Measurements from ENCODE around the gene RFPL1. TPM values are rescaled to one million over a fixed set of nuclear protein-coding genes. Genes with fewer than 3 reads are reported as not detected.
"Not testable (repeated sequence)": the region's sequence is repeated elsewhere in the genome, so short reads cannot be mapped to it uniquely, and the experiment has no call there.

Gene RFPL1
- total RNA-seq, 2 experiments from 2014 or later, result not detected

GRCh38 chr22:29484642-29485041 lies 46.3 kb downstream of the RFPL1 start:
- H3K27ac Mint-ChIP-seq, result no peak overlapping the region
- ChIA-PET CTCF (interaction anchor here (0.7 kb wide), 1 partner anchor 12 kb away, joined by 3 read pairs; no protein-coding TSS in a partner anchor), POLR2A (no interaction called here)
- peaks cover 14% of the 10 kb centered on the region for H3K27me3 Mint-ChIP-seq
- H3K36me3 Mint-ChIP-seq (ENCODE audit: low read depth), result peaks cover 7% of the 10 kb centered on the region
- no peak for DNase-seq
- H3K4me1 Mint-ChIP-seq, result peaks cover 10% of the 10 kb centered on the region
- no peak overlapping the region for H3K4me3 Mint-ChIP-seq
- peaks cover 4% of the 10 kb centered on the region for H3K9me3 Mint-ChIP-seq

GRCh38 chr22:29485448-29485847 lies 47.1 kb downstream of the RFPL1 start:
- CTCF ChIA-PET, result interaction anchor here (0.7 kb wide), 1 partner anchor 11 kb away, joined by 3 read pairs; no protein-coding TSS in a partner anchor

GRCh38 chr22:29487426-29487986 lies 49.1 kb downstream of the RFPL1 start:
- POLR2A ChIA-PET, result no interaction called here
- Mint-ChIP-seq H3K27me3 (no peaks in the 10 kb centered on the region), H3K4me3 (no peak overlapping the region), H3K36me3 (ENCODE audit: low read depth) (no peaks in the 10 kb centered on the region), H3K27ac (no peak overlapping the region), H3K4me1 (no peaks in the 10 kb centered on the region), H3K9me3 (no peaks in the 10 kb centered on the region)
- CTCF ChIA-PET, result no interaction called here
- DNase-seq, result no peak

More at GRCh38 chr22:29485448-29485847, 47.1 kb downstream of the RFPL1 start:
- H3K4me1 Mint-ChIP-seq, result peaks cover 8% of the 10 kb centered on the region
- POLR2A ChIA-PET, result no interaction called here
- peaks cover 12% of the 10 kb centered on the region for H3K27me3 Mint-ChIP-seq
- H3K36me3 Mint-ChIP-seq (ENCODE audit: low read depth), result peaks cover 6% of the 10 kb centered on the region
- H3K4me3 Mint-ChIP-seq, result no peak overlapping the region
- no peak for DNase-seq
- H3K27ac Mint-ChIP-seq, result no peak overlapping the region
- H3K9me3 Mint-ChIP-seq, result peaks cover 4% of the 10 kb centered on the region

GRCh38 chr22:29489127-29489780 lies 50.9 kb downstream of the RFPL1 start:
- H3K27me3 Mint-ChIP-seq; DNase-seq; H3K4me1 Mint-ChIP-seq; H3K4me3 Mint-ChIP-seq; POLR2A ChIA-PET; CTCF ChIA-PET; H3K9me3 Mint-ChIP-seq; H3K36me3 Mint-ChIP-seq (ENCODE audit: low read depth); H3K27ac Mint-ChIP-seq: not testable (repeated sequence)

- DNase-seq, result no peak
- no peaks in the 10 kb centered on the region for H3K27me3 Mint-ChIP-seq
- no peaks in the 10 kb centered on the region for H3K4me1 Mint-ChIP-seq
- no peak overlapping the region for H3K4me3 Mint-ChIP-seq
- H3K27ac Mint-ChIP-seq, result no peak overlapping the region
- ChIA-PET POLR2A (no interaction called here), CTCF (no interaction called here)
- H3K9me3 Mint-ChIP-seq, result peaks cover 5% of the 10 kb centered on the region
- H3K36me3 Mint-ChIP-seq (ENCODE audit: low read depth), result peaks cover 4% of the 10 kb centered on the region
Measured at GRCh38 chr22:29491012-29491411, 52.6 kb downstream of the RFPL1 start.

Other genes with a start within 250 kb of the RFPL1 start
- under 1 TPM in 1 of 2 experiments, not detected in 1; 0.18 TPM for gene EMID1, start 232.7 kb upstream of the RFPL1 start, total RNA-seq
- 10 to 100 TPM; 27.8 to 28.8 TPM for gene RHBDD3, start 170.6 kb upstream of the RFPL1 start, total RNA-seq
- gene EWSR1, start 170.3 kb upstream of the RFPL1 start, total RNA-seq, result 100 to 1,000 TPM; 308 to 311 TPM
- 10 to 100 TPM; 22.5 to 23.4 TPM for gene GAS2L1, start 131.9 kb upstream of the RFPL1 start, total RNA-seq
- gene RASL10A, start 122.9 kb upstream of the RFPL1 start, total RNA-seq, result under 1 TPM; 0.38 to 0.78 TPM
- 10 to 100 TPM; 70.2 to 71.4 TPM for gene AP1B1, start 50.0 kb upstream of the RFPL1 start, total RNA-seq
- 1 to 10 TPM; 2.7 to 2.9 TPM for gene NEFH, start 41.6 kb downstream of the RFPL1 start, total RNA-seq
- 10 to 100 TPM; 41.6 to 56.2 TPM for gene THOC5, start 115.2 kb downstream of the RFPL1 start, total RNA-seq
- 10 to 100 TPM; 38.2 to 40.5 TPM for gene NIPSNAP1, start 142.5 kb downstream of the RFPL1 start, total RNA-seq
- gene NF2, start 165.1 kb downstream of the RFPL1 start, total RNA-seq, result 10 to 100 TPM; 58.2 to 60.1 TPM